ENCODE measurements around the gene MYLK4. TPM values are rescaled to one million over a fixed set of nuclear protein-coding genes. Genes with fewer than 3 reads are reported as not detected.

Gene MYLK4
- total RNA-seq, 1 experiment from 2014 or later = 0.73 TPM

- BruUV-seq (replicated peaks) = no TSS peak
- TF ChIP-seq CTCF (IDR thresholded peaks at IDR 0.05; ENCODE audit: unreplicated experiment) = no peak
- H3K27ac Mint-ChIP-seq (ENCODE audit: unreplicated experiment) = no peak overlapping the region
- intact Hi-C loops (cut with micrococcal nuclease; ENCODE audit: unreplicated experiment) = no loop called here
- no peak overlapping the region for H3K4me3 Mint-ChIP-seq (ENCODE audit: low read depth, unreplicated experiment)
- no peak for DNase-seq
- CTCF ChIA-PET = no interaction called here
- peaks cover 5% of the 10 kb centered on the region for H3K36me3 Mint-ChIP-seq (ENCODE audit: insufficient read depth, unreplicated experiment)
- no peaks in the 10 kb centered on the region for H3K27me3 Mint-ChIP-seq (ENCODE audit: unreplicated experiment)
- peaks cover 27% of the 10 kb centered on the region for H3K4me1 Mint-ChIP-seq (ENCODE audit: low read depth, unreplicated experiment)
- no peaks in the 10 kb centered on the region for H3K9me3 Mint-ChIP-seq (ENCODE audit: low read depth, unreplicated experiment)
Observed at GRCh38 chr6:2715737-2716136, 35.0 kb downstream of the MYLK4 start.

- no peak for DNase-seq
- peaks cover 35% of the 10 kb centered on the region for H3K4me1 Mint-ChIP-seq (ENCODE audit: low read depth, unreplicated experiment)
- H3K4me3 Mint-ChIP-seq (ENCODE audit: low read depth, unreplicated experiment) = no peak overlapping the region
- no TSS peak for BruUV-seq (replicated peaks)
- TF ChIP-seq CTCF (IDR thresholded peaks at IDR 0.05; ENCODE audit: unreplicated experiment) = no peak
- CTCF ChIA-PET = interaction anchor here (0.6 kb wide), 1 partner anchor 11 kb away, joined by 3 read pairs; no protein-coding TSS in a partner anchor
- intact Hi-C loops (cut with micrococcal nuclease; ENCODE audit: unreplicated experiment) = no loop called here
- H3K27ac Mint-ChIP-seq (ENCODE audit: unreplicated experiment) = peak overlapping the region; percentile 20
- peaks cover 5% of the 10 kb centered on the region for H3K36me3 Mint-ChIP-seq (ENCODE audit: insufficient read depth, unreplicated experiment)
- no peaks in the 10 kb centered on the region for H3K9me3 Mint-ChIP-seq (ENCODE audit: low read depth, unreplicated experiment)
- no peaks in the 10 kb centered on the region for H3K27me3 Mint-ChIP-seq (ENCODE audit: unreplicated experiment)
Observed at GRCh38 chr6:2714111-2714895, 36.4 kb downstream of the MYLK4 start.

GRCh38 chr6:2713473-2714110, 37.1 kb downstream of the MYLK4 start:
- no TSS peak for BruUV-seq (replicated peaks)

GRCh38 chr6:2712102-2712501, 38.6 kb downstream of the MYLK4 start:
- H3K27ac Mint-ChIP-seq (ENCODE audit: unreplicated experiment) = no peak overlapping the region
- intact Hi-C loops (cut with micrococcal nuclease; ENCODE audit: unreplicated experiment) = no loop called here
- no peak for TF ChIP-seq CTCF (IDR thresholded peaks at IDR 0.05; ENCODE audit: unreplicated experiment)
- no peak overlapping the region for H3K4me3 Mint-ChIP-seq (ENCODE audit: low read depth, unreplicated experiment)
- peaks cover 34% of the 10 kb centered on the region for H3K4me1 Mint-ChIP-seq (ENCODE audit: low read depth, unreplicated experiment)
- CTCF ChIA-PET = no interaction called here
- no peaks in the 10 kb centered on the region for H3K9me3 Mint-ChIP-seq (ENCODE audit: low read depth, unreplicated experiment)
- H3K36me3 Mint-ChIP-seq (ENCODE audit: insufficient read depth, unreplicated experiment) = peaks cover 5% of the 10 kb centered on the region
- no peaks in the 10 kb centered on the region for H3K27me3 Mint-ChIP-seq (ENCODE audit: unreplicated experiment)
- no peak for DNase-seq
- BruUV-seq (replicated peaks) = no TSS peak

More at GRCh38 chr6:2713473-2714110, 37.1 kb downstream of the MYLK4 start:
- Mint-ChIP-seq H3K27me3 (ENCODE audit: unreplicated experiment) (no peaks in the 10 kb centered on the region), H3K36me3 (ENCODE audit: insufficient read depth, unreplicated experiment) (peaks cover 5% of the 10 kb centered on the region), H3K27ac (ENCODE audit: unreplicated experiment) (no peak overlapping the region), H3K4me3 (ENCODE audit: low read depth, unreplicated experiment) (no peak overlapping the region), H3K9me3 (ENCODE audit: low read depth, unreplicated experiment) (no peaks in the 10 kb centered on the region), H3K4me1 (ENCODE audit: low read depth, unreplicated experiment) (peaks cover 35% of the 10 kb centered on the region)
- no peak for DNase-seq
- intact Hi-C loops (cut with micrococcal nuclease; ENCODE audit: unreplicated experiment) = no loop called here
- TF ChIP-seq CTCF (IDR thresholded peaks at IDR 0.05; ENCODE audit: unreplicated experiment) = no peak
- CTCF ChIA-PET = interaction anchor here (0.6 kb wide), 1 partner anchor 28 kb away, joined by 4 read pairs; no protein-coding TSS in a partner anchor
